Smooth muscle cell (in vitro differentiated cells): ENCODE measurements around the gene FRMPD1. TPM values are rescaled to one million over a fixed set of nuclear protein-coding genes. Genes with fewer than 3 reads are reported as not detected.

ENCODE experiments used
- DNase-seq: peaks from one replicate; lab custom pipeline; 2025; ENCODE audit not compliant: unreplicated experiment; lab: John Stamatoyannopoulos, UW
- H2AFZ ChIP-seq: fragments of 200-600 bp; sonication (generic); 2 replicates; pipeline ENCODE4 v1.6.0; 2016; ENCODE audit warnings: antibody characterized with exemption, low read depth, mild to moderate bottlenecking
- H3F3A ChIP-seq: fragments of 200-600 bp; sonication (generic); 2 replicates; pipeline ENCODE4 v1.6.0; 2017; ENCODE audit warnings: antibody characterized with exemption, low read depth
- H3K27ac ChIP-seq: fragments of 200-600 bp; sonication (generic); 2 replicates; pipeline ENCODE4 v1.5.1; 2016; ENCODE audit warnings: low read depth, mild to moderate bottlenecking
- H3K27me3 ChIP-seq: fragments of 200-600 bp; sonication (generic); 2 replicates; pipeline ENCODE4 v1.6.1; 2016; ENCODE audit warnings: low read depth, mild to moderate bottlenecking
- H3K36me3 ChIP-seq: fragments of 200-600 bp; sonication (generic); 2 replicates; pipeline ENCODE4 v1.5.1; 2016; ENCODE audit warnings: low read depth
- H3K4me1 ChIP-seq: fragments of 200-600 bp; sonication (generic); 2 replicates; pipeline ENCODE4 v1.5.1; 2016; ENCODE audit warnings: low read depth
- H3K4me2 ChIP-seq: fragments of 200-600 bp; sonication (generic); 2 replicates; pipeline ENCODE4 v1.6.0; 2016; ENCODE audit warnings: mild to moderate bottlenecking
- H3K4me3 ChIP-seq: fragments of 200-600 bp; sonication (generic); 2 replicates; pipeline ENCODE4 v1.5.1; 2016; ENCODE audit warnings: mild to moderate bottlenecking
- H3K79me2 ChIP-seq: fragments of 200-600 bp; sonication (generic); 2 replicates; pipeline ENCODE4 v1.6.0; 2016; ENCODE audit warnings: low read depth, mild to moderate bottlenecking
- H3K9ac ChIP-seq: fragments of 200-600 bp; sonication (generic); 2 replicates; pipeline ENCODE4 v1.6.0; 2016; ENCODE audit warnings: low read depth
- H3K9me3 ChIP-seq: fragments of 200-600 bp; sonication (generic); replicated peaks from 2 replicates; pipeline ENCODE4 v1.5.1; 2016; ENCODE audit warnings: low read depth
- H4K20me1 ChIP-seq: fragments of 200-600 bp; sonication (generic); 2 replicates; pipeline ENCODE4 v1.6.0; 2016; ENCODE audit warnings: low read depth
- WGBS: methylation state at CpG from one replicate; pipeline ENCODE4 v1.1.7; 2016; ENCODE audit warnings: low lambda C conversion rate; 5-methylcytosine and 5-hydroxymethylcytosine counted together
- polyA plus RNA-seq: library from polyadenylated mRNA; unstranded; fragments of >200 nt; fragmentation: Nextera tagmentation; extraction: Ambion mirVana; gene quantifications from 2 replicates; pipeline ENCODE4 v1.2.1, GENCODE V29; 2016
- total RNA-seq: library from RNA; depleted of rRNA; stranded (reverse); fragments of >200 nt; gene quantifications from 2 replicates; pipeline ENCODE4 v1.2.3, GENCODE V29; 2014
- TF ChIP-seq, protein P1 (sequence below): fragments of 200-600 bp; sonication (generic); IDR thresholded peaks from 2 replicates; pipeline ENCODE4 v1.5.1; 2017; ENCODE audit warnings: borderline replicate concordance, mild to moderate bottlenecking, antibody characterized with exemption; ENCODE audit not compliant: insufficient read depth, poor library complexity, severe bottlenecking

The FRMPD1 gene
- total and polyA plus RNA-seq, 2 experiments from 2014 or later, result 0.22 TPM; not detected in 1

DNA sequence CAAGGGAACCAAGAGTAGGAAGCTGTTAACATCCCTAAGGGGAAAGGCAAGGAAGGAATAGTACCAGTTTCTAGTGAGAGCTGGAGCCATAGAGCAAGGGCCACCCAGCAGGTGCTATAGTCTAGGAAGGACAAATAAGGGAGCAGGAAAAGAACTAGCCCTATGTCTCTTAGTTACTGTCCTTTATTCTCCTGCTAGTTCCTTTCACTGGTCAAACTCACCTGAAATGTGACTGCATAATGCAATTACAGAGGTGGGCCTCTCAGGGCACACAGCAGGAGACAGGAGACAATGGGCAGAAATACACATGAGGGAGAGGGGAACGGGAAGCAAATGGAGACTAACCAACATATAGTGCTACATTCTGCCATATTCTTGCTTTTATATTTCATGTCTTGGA is 26.7 kb upstream of the FRMPD1 start:
- Histone ChIP-seq H3K36me3 (no peaks in the 10 kb centered on the region), H3K4me1 (peaks cover 19% of the 10 kb centered on the region), H3K27me3 (no peaks in the 10 kb centered on the region), H3K27ac (no peak overlapping the region), H3K4me3 (no peak overlapping the region), H3K9me3 (no peaks in the 10 kb centered on the region), H2AFZ (no peak overlapping the region), H4K20me1 (no peaks in the 10 kb centered on the region), H3K79me2 (no peaks in the 10 kb centered on the region), H3K9ac (no peak overlapping the region), H3F3A (peaks cover 7% of the 10 kb centered on the region), H3K4me2 (no peak overlapping the region)
- TF ChIP-seq, protein P1, sequence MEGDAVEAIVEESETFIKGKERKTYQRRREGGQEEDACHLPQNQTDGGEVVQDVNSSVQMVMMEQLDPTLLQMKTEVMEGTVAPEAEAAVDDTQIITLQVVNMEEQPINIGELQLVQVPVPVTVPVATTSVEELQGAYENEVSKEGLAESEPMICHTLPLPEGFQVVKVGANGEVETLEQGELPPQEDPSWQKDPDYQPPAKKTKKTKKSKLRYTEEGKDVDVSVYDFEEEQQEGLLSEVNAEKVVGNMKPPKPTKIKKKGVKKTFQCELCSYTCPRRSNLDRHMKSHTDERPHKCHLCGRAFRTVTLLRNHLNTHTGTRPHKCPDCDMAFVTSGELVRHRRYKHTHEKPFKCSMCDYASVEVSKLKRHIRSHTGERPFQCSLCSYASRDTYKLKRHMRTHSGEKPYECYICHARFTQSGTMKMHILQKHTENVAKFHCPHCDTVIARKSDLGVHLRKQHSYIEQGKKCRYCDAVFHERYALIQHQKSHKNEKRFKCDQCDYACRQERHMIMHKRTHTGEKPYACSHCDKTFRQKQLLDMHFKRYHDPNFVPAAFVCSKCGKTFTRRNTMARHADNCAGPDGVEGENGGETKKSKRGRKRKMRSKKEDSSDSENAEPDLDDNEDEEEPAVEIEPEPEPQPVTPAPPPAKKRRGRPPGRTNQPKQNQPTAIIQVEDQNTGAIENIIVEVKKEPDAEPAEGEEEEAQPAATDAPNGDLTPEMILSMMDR, result no peak
- no peak for DNase-seq
- 74% methylated on average over 1 of the region's 1 CpG for WGBS

DNA sequence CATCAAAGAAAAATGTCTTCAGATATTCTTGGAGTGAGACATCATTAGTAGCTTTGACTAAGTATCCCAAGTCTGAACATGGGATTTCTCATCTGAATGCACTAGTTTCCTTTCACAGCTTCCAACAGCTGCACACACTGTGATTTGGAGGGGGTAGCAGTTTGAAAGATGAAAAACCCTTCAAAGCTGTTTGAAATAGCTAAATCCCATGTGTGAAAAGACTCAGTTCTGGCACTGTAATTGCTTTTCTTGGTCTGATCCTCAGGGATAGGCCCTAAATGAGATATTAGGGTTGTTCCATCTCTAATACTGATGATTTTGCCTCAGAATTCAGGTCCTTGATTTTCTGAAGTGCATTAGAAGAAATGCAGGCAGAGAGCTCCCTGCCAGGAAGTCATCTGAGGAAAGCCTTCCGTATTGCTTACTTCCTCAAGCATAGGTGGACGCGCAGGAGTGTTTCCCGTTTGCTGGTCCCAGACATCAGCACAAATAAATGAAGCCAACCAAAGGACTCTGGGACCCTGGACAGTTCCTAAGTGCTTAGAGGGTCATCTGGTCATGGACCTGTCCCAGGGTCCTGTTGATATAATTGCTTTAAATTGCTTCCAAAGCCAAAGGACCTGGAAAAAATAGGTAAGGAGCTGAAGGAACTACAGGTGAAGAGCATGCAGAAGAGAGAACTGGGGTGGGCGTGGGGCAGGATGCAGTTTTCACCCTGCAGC is 25.6 kb upstream of the FRMPD1 start:
- H3K36me3 ChIP-seq, result no peaks in the 10 kb centered on the region
- WGBS, result 94% methylated on average over 5 of the region's 5 CpGs
- H3K4me2 ChIP-seq, result no peak overlapping the region
- TF ChIP-seq, protein P1, result no peak
- H3K9me3 ChIP-seq, result no peaks in the 10 kb centered on the region
- H4K20me1 ChIP-seq, result no peaks in the 10 kb centered on the region
- H3F3A ChIP-seq, result no peaks in the 10 kb centered on the region
- H2AFZ ChIP-seq, result no peak overlapping the region
- H3K4me3 ChIP-seq, result no peak overlapping the region
- no peak overlapping the region for H3K9ac ChIP-seq
- DNase-seq, result no peak
- no peaks in the 10 kb centered on the region for H3K27me3 ChIP-seq
- H3K4me1 ChIP-seq, result peaks cover 11% of the 10 kb centered on the region
- no peak overlapping the region for H3K27ac ChIP-seq
- H3K79me2 ChIP-seq, result no peaks in the 10 kb centered on the region

DNA sequence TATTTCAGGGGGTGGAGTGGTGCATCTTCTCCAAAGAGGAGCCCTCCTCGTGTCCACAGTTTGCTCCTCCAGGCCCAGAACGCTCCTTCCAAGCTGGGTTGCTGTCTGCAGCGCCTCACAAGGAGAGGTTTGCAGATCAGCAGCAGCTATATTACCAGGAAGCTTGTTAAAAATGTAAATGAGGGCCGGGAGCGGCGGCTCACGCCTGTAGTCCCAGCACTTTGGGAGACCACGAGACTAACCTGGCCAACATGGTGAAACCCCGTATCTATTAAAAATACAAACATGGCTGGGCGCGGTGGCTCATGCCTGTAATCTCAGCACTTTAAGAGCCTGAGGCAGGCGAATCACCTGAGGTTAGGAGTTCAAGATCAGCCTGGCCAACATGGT is 25.0 kb upstream of the FRMPD1 start:
- Histone ChIP-seq H3K4me2 (no peak overlapping the region), H3K36me3 (no peaks in the 10 kb centered on the region), H3K9me3 (no peaks in the 10 kb centered on the region), H3K4me1 (peaks cover 10% of the 10 kb centered on the region), H3K27me3 (no peaks in the 10 kb centered on the region), H3K79me2 (no peaks in the 10 kb centered on the region), H2AFZ (no peak overlapping the region), H4K20me1 (no peaks in the 10 kb centered on the region), H3F3A (no peaks in the 10 kb centered on the region), H3K9ac (no peak overlapping the region), H3K27ac (no peak overlapping the region), H3K4me3 (no peak overlapping the region)
- DNase-seq, result no peak
- TF ChIP-seq, protein P1, result no peak
- 88% methylated on average over 12 of the region's 12 CpGs for WGBS
